ENCODE data around the gene SDC1.

GRCh38 chr2:20236496-20236895, 11.6 kb upstream of the SDC1 start:
- TF ChIP-seq CTCF (IDR thresholded peaks at IDR 0.05) (no peak), POLR2AphosphoS5 (IDR thresholded peaks at IDR 0.05; ENCODE audit: insufficient read depth in 1 of 2, low read depth in 1 of 2) (no peak)

Data from vagina (tissue), 2 donors.